Measurements from ENCODE around the gene RGS19. TPM values are rescaled to one million over a fixed set of nuclear protein-coding genes. Genes with fewer than 3 reads are reported as not detected.

Gene RGS19
- total RNA-seq, 4 donors from 2014 or later: 3.4 to 16.0 (median 10.5) TPM

DNA sequence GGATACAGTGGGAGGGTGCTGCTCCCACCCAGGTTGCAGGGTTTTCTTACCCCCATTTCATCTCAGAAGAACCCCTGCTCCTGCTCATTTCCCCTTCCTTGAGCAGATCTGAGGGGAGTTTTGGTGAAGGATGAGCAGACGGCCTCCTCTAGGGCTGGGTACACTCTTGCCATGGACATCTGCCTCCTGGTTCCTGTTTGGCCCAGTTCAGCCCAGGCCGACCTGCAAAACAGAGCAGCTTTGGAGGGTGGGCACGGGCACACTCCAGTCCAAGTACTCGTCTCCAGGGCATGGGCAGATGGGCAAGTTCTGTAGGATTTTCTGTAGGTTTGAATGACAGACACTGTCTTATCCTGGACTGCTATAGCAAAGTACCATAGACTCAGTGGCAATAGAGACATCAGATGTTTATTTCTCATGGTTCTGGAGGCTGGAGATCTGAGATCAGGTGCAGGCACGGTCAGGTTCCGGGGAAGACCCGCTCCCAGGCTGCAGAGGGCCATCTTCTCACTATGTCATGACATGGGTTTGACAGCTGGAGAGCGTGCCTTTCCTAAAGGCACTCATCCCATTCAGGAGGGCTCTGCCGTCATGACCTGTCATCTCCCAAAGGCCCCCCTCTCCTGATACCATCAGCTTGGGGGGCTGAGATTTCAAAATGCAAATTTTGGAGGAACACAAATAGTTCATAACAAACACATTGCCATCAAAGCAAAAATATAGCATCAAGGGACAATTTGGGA is 21.8 kb upstream of the RGS19 start:
- no peak for ATAC-seq
- no peak for TF ChIP-seq POLR2AphosphoS5 (IDR thresholded peaks at IDR 0.05)
- TF ChIP-seq EP300 (IDR thresholded peaks at IDR 0.05): no peak
- TF ChIP-seq, protein P1, sequence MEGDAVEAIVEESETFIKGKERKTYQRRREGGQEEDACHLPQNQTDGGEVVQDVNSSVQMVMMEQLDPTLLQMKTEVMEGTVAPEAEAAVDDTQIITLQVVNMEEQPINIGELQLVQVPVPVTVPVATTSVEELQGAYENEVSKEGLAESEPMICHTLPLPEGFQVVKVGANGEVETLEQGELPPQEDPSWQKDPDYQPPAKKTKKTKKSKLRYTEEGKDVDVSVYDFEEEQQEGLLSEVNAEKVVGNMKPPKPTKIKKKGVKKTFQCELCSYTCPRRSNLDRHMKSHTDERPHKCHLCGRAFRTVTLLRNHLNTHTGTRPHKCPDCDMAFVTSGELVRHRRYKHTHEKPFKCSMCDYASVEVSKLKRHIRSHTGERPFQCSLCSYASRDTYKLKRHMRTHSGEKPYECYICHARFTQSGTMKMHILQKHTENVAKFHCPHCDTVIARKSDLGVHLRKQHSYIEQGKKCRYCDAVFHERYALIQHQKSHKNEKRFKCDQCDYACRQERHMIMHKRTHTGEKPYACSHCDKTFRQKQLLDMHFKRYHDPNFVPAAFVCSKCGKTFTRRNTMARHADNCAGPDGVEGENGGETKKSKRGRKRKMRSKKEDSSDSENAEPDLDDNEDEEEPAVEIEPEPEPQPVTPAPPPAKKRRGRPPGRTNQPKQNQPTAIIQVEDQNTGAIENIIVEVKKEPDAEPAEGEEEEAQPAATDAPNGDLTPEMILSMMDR (IDR thresholded peaks at IDR 0.05): no peak
- no peak for TF ChIP-seq POLR2A (IDR thresholded peaks at IDR 0.05)
- WGBS, 2 donors (ENCODE audit: low coverage in 1 of 2): 90 to 92% methylated on average over 2 to 6 of the region's 9 CpGs
- Histone ChIP-seq H3K27ac (no peak overlapping the region), H3K4me3 (no peak overlapping the region), H3K27me3 (peaks cover 93% of the 10 kb centered on the region), H3K36me3 (no peaks in the 10 kb centered on the region), H3K9me3 (no peaks in the 10 kb centered on the region), H3K4me1 (peaks cover 0 to 13% (median 7%) of the 10 kb centered on the region in 3 donors)

DNA sequence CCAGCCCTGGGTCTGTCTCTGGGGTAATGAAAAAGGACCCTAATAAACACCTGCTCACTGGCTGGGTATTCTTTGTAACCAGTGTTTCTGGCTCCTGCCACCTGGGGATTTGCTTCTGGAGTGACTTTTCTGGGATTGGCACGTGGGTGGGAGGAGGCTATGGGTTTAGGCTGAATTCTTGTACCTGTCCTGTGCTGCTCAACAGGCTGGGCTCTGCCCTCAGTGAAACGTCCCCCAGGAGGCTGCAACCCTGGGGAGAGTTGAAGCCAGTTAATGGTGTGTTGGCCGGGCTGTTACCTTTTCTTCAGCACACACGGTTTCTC is 21.2 kb upstream of the RGS19 start:
- peaks cover 0 to 13% (median 7%) of the 10 kb centered on the region in 3 donors for H3K4me1 ChIP-seq
- no peak overlapping the region for H3K4me3 ChIP-seq
- H3K27ac ChIP-seq: no peak overlapping the region
- ATAC-seq: no peak
- H3K36me3 ChIP-seq: no peaks in the 10 kb centered on the region
- WGBS, 2 donors (ENCODE audit: low coverage in 1 of 2): 20 to 70% methylated on average over 1 to 2 of the region's 4 CpGs
- H3K27me3 ChIP-seq: peaks cover 94% of the 10 kb centered on the region
- TF ChIP-seq POLR2AphosphoS5 (IDR thresholded peaks at IDR 0.05) (no peak), EP300 (IDR thresholded peaks at IDR 0.05) (no peak), POLR2A (IDR thresholded peaks at IDR 0.05) (no peak)
- TF ChIP-seq, protein P1 (IDR thresholded peaks at IDR 0.05): no peak
- no peaks in the 10 kb centered on the region for H3K9me3 ChIP-seq

DNA sequence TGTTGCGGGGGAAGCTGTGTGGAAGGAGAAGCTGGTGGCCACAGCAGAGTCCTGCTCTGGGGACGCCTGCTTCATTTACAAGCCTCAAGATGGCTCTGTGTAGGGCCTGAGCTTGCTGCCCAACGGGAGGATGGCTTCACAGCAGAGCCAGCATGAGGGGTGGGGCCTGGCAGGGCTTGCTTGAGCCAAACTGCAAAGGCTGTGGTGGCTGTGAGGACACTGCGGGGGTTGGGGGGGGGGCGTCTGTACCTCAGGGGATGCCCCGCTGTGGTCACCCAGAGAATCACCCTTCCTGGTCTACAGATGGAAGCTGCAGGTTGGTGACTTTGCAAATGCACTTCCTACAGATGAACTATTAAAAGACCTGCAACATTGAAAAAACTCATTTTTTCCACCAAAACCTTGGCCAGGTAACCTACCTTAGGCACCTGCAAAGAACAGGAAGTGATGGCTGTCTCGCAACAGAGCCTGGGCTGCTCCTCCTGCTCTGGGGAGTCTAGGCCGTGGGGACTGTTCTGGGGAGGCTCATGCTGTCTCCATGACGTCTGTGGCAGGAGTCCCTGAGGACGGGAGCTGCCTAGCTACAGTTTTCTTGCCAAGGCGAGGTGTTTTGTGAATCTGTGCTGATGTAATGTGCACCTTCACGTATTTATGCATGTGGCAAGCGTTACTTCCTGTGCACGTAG is 20.7 kb upstream of the RGS19 start:
- Histone ChIP-seq H3K4me1 (peaks cover 0 to 13% (median 7%) of the 10 kb centered on the region in 3 donors), H3K27ac (no peak overlapping the region), H3K4me3 (no peak overlapping the region), H3K9me3 (no peaks in the 10 kb centered on the region), H3K27me3 (peaks cover 95% of the 10 kb centered on the region), H3K36me3 (no peaks in the 10 kb centered on the region)
- no peak for ATAC-seq
- TF ChIP-seq, protein P1 (IDR thresholded peaks at IDR 0.05): no peak
- TF ChIP-seq POLR2A (IDR thresholded peaks at IDR 0.05) (no peak), POLR2AphosphoS5 (IDR thresholded peaks at IDR 0.05) (no peak), EP300 (IDR thresholded peaks at IDR 0.05) (no peak)
- 60 to 78% methylated on average over 4 to 6 of the region's 14 CpGs for WGBS, 2 donors (ENCODE audit: low coverage in 1 of 2)

DNA sequence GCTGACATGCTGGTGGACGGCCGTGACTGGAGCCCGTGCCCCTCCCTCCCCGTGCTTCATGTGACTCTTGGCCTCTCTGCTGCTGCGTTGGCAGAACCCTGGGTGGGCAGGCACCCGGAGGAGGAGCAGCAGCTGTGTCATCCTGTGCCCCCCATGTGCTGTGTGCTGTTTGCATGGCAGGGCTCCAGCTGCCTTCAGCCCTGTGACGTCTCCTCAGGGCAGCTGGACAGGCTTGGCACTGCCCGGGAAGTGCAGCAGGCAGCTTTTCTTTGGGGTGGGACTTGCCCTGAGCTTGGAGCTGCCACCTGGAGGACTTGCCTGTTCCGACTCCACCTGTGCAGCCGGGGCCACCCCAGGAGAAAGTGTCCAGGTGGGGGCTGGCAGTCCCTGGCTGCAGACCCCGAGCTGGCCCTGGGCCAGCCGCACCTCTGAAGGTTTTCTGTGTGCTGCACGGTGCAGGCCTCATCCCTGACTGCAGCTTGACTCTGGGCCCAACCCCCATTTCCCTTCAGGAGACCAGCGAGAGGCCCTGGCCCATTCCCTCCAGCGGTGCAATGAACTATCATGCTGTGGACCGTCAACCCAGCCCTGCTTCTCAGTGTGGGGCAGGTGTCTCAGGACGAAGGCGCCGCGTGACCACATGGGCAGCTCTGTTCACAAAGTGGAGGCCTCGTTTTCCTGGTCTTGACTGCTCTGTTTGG is 19.9 kb upstream of the RGS19 start:
- WGBS, 2 donors (ENCODE audit: low coverage in 1 of 2): 74% methylated on average over 6 of the region's 21 CpGs; no CpG with 5 or more reads in 1 of the 2 donors
- TF ChIP-seq, protein P1 (IDR thresholded peaks at IDR 0.05): no peak
- no peak for TF ChIP-seq POLR2A (IDR thresholded peaks at IDR 0.05)
- TF ChIP-seq EP300 (IDR thresholded peaks at IDR 0.05): no peak
- TF ChIP-seq POLR2AphosphoS5 (IDR thresholded peaks at IDR 0.05): no peak
- no peaks in the 10 kb centered on the region for H3K9me3 ChIP-seq
- no peak overlapping the region for H3K27ac ChIP-seq
- H3K36me3 ChIP-seq: no peaks in the 10 kb centered on the region
- no peak for ATAC-seq
- no peak overlapping the region for H3K4me3 ChIP-seq
- H3K4me1 ChIP-seq: peaks cover 0 to 13% (median 7%) of the 10 kb centered on the region in 3 donors
- peaks cover 88% of the 10 kb centered on the region for H3K27me3 ChIP-seq

Data from gastroesophageal sphincter (tissue), 4 donors.